GM10248 (cell line): ENCODE data around the gene PHLDB1.
"Not testable (repeated sequence)": the region's sequence is repeated elsewhere in the genome, so short reads cannot be mapped to it uniquely, and the experiment has no call there.

Source experiments
- CTCF ChIA-PET: fragments of 300-600 bp; sonication (Branson Sonifier 250); formaldehyde crosslinking; extraction: SDS; loops from one replicate; lab custom pipeline; 2021; ENCODE audit warnings: antibody characterized with exemption; lab: Yijun Ruan, JAX
- POLR2A ChIA-PET: fragments of 350-650 bp; sonication (Branson Sonifier 250); formaldehyde crosslinking; extraction: SDS; loops from one replicate; lab custom pipeline; 2020; ENCODE audit warnings: antibody characterized with exemption; lab: Yijun Ruan, JAX
- DNase-seq: peaks from one replicate; pipeline ENCODE4 v3.0.0; 2012; ENCODE audit errors: extremely low spot score
- TF ChIP-seq, protein P1 (sequence below): IDR thresholded peaks from 2 replicates; pipeline ENCODE4 v1.5.1; 2012; ENCODE audit warnings: mild to moderate bottlenecking, low read depth; ENCODE audit errors: extremely low read depth, missing control alignments, control extremely low read depth

The PHLDB1 gene

DNA sequence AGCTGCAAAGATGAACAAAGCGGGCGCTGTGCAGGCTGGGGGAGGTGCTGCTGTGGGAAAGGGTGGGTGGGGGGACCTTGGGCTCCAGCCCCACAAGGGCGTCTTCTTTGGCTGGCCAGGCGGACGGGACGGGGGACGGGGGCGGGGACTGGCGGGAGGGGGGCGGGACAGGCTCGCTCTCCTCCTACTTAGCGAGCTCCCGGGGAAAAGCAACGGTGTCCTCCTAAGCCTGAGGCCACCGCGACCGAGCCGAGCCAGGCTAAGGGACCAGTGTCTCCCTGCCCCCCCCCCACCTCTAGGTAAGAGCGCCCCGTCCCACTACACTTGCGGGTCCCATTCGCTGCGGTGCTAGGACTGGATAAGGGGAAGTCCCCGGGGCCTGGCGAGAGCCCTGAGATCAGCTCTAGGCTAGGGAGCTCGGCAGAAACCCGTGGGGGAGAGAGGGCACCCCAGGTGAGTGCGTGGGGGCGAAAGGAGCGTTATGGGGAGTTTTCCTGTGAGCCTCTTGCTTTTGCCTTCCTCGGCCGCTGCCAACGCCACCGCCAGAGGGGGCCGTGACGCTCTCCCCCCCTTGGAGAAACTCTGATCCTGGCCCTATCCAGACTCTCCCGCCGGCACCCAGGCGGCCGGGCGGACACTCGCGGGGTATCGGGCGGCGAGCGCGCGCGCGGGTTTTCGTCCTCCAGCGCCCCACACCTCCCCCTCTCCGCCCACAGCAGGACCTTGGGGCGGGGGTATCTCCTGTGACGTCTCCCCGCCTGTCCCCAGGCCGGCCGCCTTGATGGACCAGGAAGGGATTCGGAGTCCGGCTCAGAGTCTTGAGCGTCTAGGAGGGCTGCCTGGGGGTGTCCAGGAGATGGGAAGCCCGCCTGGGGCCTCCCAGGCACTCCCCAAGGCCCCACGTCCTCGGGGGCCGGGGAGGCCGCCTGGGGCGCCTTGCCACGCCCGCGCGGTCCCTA, at the start of gene PHLDB1:
PHLDB1 (plus strand) TSS at position 215 of the 959 bp plus-strand sequence. CDS start 6,222 bp downstream, outside the sequence.
- DNase-seq, result peak; percentile 58
- TF ChIP-seq, protein P1, sequence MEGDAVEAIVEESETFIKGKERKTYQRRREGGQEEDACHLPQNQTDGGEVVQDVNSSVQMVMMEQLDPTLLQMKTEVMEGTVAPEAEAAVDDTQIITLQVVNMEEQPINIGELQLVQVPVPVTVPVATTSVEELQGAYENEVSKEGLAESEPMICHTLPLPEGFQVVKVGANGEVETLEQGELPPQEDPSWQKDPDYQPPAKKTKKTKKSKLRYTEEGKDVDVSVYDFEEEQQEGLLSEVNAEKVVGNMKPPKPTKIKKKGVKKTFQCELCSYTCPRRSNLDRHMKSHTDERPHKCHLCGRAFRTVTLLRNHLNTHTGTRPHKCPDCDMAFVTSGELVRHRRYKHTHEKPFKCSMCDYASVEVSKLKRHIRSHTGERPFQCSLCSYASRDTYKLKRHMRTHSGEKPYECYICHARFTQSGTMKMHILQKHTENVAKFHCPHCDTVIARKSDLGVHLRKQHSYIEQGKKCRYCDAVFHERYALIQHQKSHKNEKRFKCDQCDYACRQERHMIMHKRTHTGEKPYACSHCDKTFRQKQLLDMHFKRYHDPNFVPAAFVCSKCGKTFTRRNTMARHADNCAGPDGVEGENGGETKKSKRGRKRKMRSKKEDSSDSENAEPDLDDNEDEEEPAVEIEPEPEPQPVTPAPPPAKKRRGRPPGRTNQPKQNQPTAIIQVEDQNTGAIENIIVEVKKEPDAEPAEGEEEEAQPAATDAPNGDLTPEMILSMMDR, result peak; percentile 50
- ChIA-PET POLR2A (interaction anchor here (0.6 kb wide), 1 partner anchor 185 kb away, joined by 3 read pairs; no protein-coding TSS in a partner anchor), CTCF (interaction anchor here (0.6 to 6.0 kb wide), 5 partner anchors 11 to 350 kb away, joined by 3 to 68 read pairs (median 3); partner anchors contain the start of gene UPK2)

DNA sequence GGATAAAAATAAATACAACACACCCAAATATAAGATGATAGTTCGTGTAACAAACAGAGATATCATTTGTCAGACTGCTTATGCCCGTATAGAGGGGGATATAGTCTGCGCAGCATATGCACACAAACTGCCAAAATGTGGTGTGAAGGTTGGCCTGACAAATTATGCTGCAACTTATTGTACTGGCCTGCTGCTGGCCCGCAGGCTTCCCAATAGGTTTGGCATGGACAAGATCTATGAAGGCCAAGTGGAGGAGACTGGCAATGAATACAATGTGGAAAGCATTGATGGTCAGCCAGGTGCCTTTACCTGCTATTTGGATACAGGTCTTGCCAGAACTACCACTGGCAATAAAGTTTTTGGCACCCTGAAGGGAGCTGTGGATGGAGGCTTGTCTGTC, 46.6 kb upstream of the PHLDB1 start:
- no peak for DNase-seq
- TF ChIP-seq, protein P1, result no peak
- ChIA-PET CTCF (no interaction called here), POLR2A (no interaction called here)

DNA sequence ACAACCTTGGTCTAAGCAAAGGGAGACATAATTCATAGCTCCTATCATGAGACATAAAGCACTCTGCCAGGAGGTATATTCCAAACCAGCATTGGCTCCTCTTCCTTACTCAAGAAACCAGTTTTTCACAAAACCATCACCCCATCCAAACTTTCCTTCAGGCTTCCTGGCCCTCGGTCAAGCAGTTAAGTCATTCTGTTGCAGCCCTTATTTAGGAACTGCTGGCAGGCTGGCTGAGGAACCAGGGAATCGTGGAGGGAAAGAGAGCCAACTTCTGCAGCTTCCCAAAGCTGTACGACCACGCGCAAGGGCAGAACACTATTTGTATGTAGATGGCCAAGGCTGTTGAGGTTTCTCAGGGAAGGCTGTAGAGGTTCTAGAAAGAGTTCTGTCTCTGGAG, 42.4 kb upstream of the PHLDB1 start:
- POLR2A ChIA-PET, result no interaction called here
- DNase-seq, result no peak
- CTCF ChIA-PET, result no interaction called here
- TF ChIP-seq, protein P1, result no peak

DNA sequence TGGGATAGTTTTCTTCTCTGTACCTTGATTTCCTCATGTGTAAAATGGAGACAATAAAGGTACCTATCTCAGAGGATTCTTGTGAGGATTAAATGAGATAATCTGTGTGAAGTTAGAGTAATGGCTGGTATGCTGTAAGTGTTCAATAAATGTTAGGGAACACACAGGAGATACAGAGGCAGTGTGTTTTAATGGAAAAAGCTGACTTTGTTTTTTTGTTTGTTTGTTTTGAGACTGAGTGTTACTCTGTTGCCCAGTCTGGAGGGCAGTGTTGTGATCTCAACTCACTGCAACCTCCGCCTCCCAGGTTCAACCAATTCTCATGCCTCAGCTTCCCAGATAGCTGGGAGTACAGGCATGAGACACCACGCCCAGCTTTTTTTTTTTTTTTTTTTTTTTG, 37.7 kb upstream of the PHLDB1 start:
- POLR2A ChIA-PET, result no interaction called here
- TF ChIP-seq, protein P1, result no peak
- CTCF ChIA-PET, result interaction anchor here (0.6 to 0.8 kb wide), 3 partner anchors 23 to 371 kb away, joined by 3 read pairs; no protein-coding TSS in a partner anchor
- DNase-seq, result no peak

DNA sequence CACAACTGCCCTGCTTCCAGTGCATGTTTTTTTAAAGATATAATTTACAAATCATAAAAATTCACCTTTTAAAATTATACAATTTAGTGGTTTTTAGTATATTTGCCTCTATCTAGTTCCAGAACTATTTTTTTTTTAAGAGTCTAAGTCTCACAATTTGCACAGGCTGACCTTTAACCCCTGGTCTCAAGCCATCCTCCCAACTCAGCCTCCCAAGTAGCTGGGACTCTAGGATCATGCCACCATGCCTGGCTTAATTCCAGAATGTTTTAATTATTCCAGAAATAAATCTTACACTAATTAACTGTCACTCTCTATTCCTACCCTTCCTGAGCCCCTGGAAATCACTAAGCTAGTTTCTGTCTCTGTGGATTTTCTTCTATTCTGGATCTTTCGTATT, 36.6 kb upstream of the PHLDB1 start:
- TF ChIP-seq, protein P1, result no peak
- ChIA-PET CTCF (no interaction called here), POLR2A (no interaction called here)
- no peak for DNase-seq

DNA sequence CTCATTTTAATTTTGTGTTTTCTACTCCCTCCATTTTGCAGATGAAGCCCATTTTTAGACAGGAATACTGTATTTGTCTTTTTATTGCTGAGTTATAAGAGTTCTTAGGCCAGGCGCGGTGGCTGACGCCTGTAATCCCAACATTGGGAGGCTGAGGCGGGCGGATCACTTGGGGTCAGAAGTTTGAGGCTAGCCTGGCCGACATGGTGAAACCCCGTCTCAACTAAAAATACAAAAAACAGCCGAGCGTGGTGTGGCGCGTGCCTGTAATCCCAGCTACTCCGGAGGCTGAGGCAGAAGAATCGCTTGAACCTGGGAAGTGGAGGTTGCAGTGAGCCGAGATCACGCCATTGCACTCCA, 35.7 kb upstream of the PHLDB1 start:
- CTCF ChIA-PET, POLR2A ChIA-PET, DNase-seq: not testable (repeated sequence)
